B cell (primary cell): Measurements from ENCODE around the gene KCNJ18.
"Not testable (repeated sequence)": the region's sequence is repeated elsewhere in the genome, so short reads cannot be mapped to it uniquely, and the experiment has no call there.

Source experiments
- EZH2 ChIP-seq: IDR thresholded peaks from 2 replicates; pipeline ENCODE4 v1.6.1; 2012; ENCODE audit warnings: borderline replicate concordance, low read depth, mild to moderate bottlenecking, moderate library complexity, low read length; ENCODE audit not compliant: insufficient read depth, poor library complexity, severe bottlenecking
- TF ChIP-seq, protein P1 (sequence below): fragments of 200-600 bp; IDR thresholded peaks from one replicate; pipeline ENCODE4 v1.8.0; 2022; ENCODE audit warnings: antibody characterized with exemption, mild to moderate bottlenecking

DNA sequence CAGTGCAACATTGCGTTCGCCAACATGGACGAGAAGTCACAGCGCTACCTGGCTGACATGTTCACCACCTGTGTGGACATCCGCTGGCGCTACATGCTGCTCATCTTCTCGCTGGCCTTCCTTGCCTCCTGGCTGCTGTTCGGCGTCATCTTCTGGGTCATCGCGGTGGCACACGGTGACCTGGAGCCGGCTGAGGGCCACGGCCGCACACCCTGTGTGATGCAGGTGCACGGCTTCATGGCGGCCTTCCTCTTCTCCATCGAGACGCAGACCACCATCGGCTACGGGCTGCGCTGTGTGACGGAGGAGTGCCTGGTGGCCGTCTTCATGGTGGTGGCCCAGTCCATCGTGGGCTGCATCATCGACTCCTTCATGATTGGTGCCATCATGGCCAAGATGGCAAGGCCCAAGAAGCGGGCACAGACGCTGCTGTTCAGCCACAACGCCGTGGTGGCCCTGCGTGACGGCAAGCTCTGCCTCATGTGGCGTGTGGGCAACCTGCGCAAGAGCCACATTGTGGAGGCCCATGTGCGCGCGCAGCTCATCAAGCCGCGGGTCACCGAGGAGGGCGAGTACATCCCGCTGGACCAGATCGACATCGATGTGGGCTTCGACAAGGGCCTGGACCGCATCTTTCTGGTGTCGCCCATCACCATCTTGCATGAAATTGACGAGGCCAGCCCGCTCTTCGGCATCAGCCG, 10.8 kb downstream of the KCNJ18 start:
- TF ChIP-seq, protein P1, sequence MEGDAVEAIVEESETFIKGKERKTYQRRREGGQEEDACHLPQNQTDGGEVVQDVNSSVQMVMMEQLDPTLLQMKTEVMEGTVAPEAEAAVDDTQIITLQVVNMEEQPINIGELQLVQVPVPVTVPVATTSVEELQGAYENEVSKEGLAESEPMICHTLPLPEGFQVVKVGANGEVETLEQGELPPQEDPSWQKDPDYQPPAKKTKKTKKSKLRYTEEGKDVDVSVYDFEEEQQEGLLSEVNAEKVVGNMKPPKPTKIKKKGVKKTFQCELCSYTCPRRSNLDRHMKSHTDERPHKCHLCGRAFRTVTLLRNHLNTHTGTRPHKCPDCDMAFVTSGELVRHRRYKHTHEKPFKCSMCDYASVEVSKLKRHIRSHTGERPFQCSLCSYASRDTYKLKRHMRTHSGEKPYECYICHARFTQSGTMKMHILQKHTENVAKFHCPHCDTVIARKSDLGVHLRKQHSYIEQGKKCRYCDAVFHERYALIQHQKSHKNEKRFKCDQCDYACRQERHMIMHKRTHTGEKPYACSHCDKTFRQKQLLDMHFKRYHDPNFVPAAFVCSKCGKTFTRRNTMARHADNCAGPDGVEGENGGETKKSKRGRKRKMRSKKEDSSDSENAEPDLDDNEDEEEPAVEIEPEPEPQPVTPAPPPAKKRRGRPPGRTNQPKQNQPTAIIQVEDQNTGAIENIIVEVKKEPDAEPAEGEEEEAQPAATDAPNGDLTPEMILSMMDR, result not testable (repeated sequence)
- TF ChIP-seq EZH2, result not testable (repeated sequence)
